Stomach (tissue), 9 donors: ENCODE data around the gene PON3. TPM values are rescaled to one million over a fixed set of nuclear protein-coding genes. Genes with fewer than 3 reads are reported as not detected.
A peak's percentile ranks its signal among the peaks of the same experiment; 100 is the strongest.

Source experiments
- DNase-seq, 2 donors: peaks; one replicate each; pipeline versions ENCODE4 v3.0.0 to v3.0.0-alpha.2; 2013 to 2019
- H3K27ac ChIP-seq, 5 donors: fragments of 200-600 bp in 4 of 5; sonication (generic) in 4 of 5; one replicate each; pipeline ENCODE4 v1.5.1; 2013 to 2019; ENCODE audit warnings: mild to moderate bottlenecking in 1 of 5, moderate library complexity in 1 of 5
- H3K27me3 ChIP-seq, 3 donors: fragments of 200-600 bp; sonication (generic); one replicate each; pipeline ENCODE4 v1.5.1; 2017 to 2019; ENCODE audit warnings: mixed run types in 1 of 3
- H3K36me3 ChIP-seq, 4 donors: fragments of 200-600 bp; sonication (generic); 1 replicate in 3 of 4; 2 replicates in 1 of 4; pipeline ENCODE4 v1.5.1; 2016 to 2019
- H3K4me1 ChIP-seq, 4 donors: fragments of 200-600 bp; sonication (generic); one replicate each; pipeline ENCODE4 v1.5.1; 2016 to 2019
- H3K4me3 ChIP-seq, 4 donors: fragments of 200-600 bp; sonication (generic) in 3 of 4; one replicate each; pipeline ENCODE4 v1.5.1; 2016 to 2019; ENCODE audit warnings: mild to moderate bottlenecking in 1 of 4
- H3K9me3 ChIP-seq, 4 donors: fragments of 200-600 bp; sonication (generic); one replicate each; pipeline ENCODE4 v1.5.1; 2016 to 2019
- CTCF ChIP-seq, 7 experiments: fragments of 450-650 bp in 4 of 7; fragments of 200-600 bp in 3 of 7; sonication (generic) in 3 of 7; IDR thresholded peaks; one replicate each; pipeline ENCODE4 v1.5.1; 2016 to 2019; ENCODE audit warnings: antibody characterized with exemption in 7 of 7, control low read depth in 2 of 7, mild to moderate bottlenecking in 1 of 7
- EP300 ChIP-seq: sonication (generic); formaldehyde crosslinking; IDR thresholded peaks from one replicate; pipeline ENCODE4 v1.6.1; 2017; ENCODE audit warnings: antibody characterized with exemption
- POLR2A ChIP-seq, 4 donors: fragments of 450-650 bp; IDR thresholded peaks; one replicate each; pipeline ENCODE4 v1.6.1; 2016; ENCODE audit warnings: antibody characterized with exemption in 4 of 4, control low read depth in 2 of 4, mild to moderate bottlenecking in 1 of 4, moderate library complexity in 1 of 4
- POLR2AphosphoS5 ChIP-seq, 3 donors: sonication (generic); formaldehyde crosslinking; IDR thresholded peaks; one replicate each; pipeline ENCODE4 v1.6.1; 2016; ENCODE audit warnings: antibody characterized with exemption in 3 of 3
- WGBS, 5 donors: extraction: QIAGEN DNeasy Blood & Tissue Kit in 3 of 5; methylation state at CpG; one replicate each; pipeline versions ENCODE4 v1.1.5 to v1.1.7; 2013 to 2018; 5-methylcytosine and 5-hydroxymethylcytosine counted together
- intact Hi-C: fragments of 100-400 bp; cut with DNase I; formaldehyde crosslinking; loops from one replicate; pipeline ENCODE4 v1.15.1; 2023; ENCODE audit warnings: low total_unique reads
- polyA plus RNA-seq, 3 donors: library from polyadenylated mRNA; stranded (reverse); fragments of 200-250 nt; gene quantifications; one replicate each; pipeline ENCODE4 v1.2.3, GENCODE V29; 2013
- total RNA-seq, 5 donors: library from RNA; depleted of rRNA; stranded (reverse); fragments of >200 nt; gene quantifications; one replicate each; pipeline versions ENCODE4 v1.1.0 to v1.2.3, GENCODE V29; 2014 to 2016
- donor health status: healthy with polysubstance abuse.
- donor health status: Bipolar disorder and iron deficiency.
- donor health status: healthy.

Gene PON3
- total and polyA plus RNA-seq, 8 donors, result 1.2 to 9.4 (median 3.9) TPM; not detected in 2

- Histone ChIP-seq H3K4me1 (no peaks in the 10 kb centered on the region), H3K36me3 (no peaks in the 10 kb centered on the region), H3K9me3 (peaks cover 0 to 5% (median 0%) of the 10 kb centered on the region in 4 donors), H3K27me3 (no peaks in the 10 kb centered on the region), H3K27ac (no peak overlapping the region), H3K4me3 (no peak overlapping the region)
- 41 to 53% (median 49%) methylated on average over 3 of the region's 3 CpGs for WGBS, 5 donors
- TF ChIP-seq EP300 (no peak), POLR2AphosphoS5 (IDR thresholded peaks at IDR 0.05) (no peak), POLR2A (IDR thresholded peaks at IDR 0.05) (no peak), CTCF (IDR thresholded peaks at IDR 0.05) (no peak)
- intact Hi-C loops, result no loop called here
- DNase-seq, result no peak
These were observed 38.6 kb downstream of the PON3 start for GRCh38 chr7:95357623-95358022.

- Histone ChIP-seq H3K4me3 (no peak overlapping the region), H3K4me1 (no peaks in the 10 kb centered on the region), H3K9me3 (no peaks in the 10 kb centered on the region), H3K27me3 (no peaks in the 10 kb centered on the region), H3K27ac (no peak overlapping the region), H3K36me3 (no peaks in the 10 kb centered on the region)
- 49 to 67% (median 66%) methylated on average over 4 of the region's 4 CpGs for WGBS, 5 donors
- intact Hi-C loops, result no loop called here
- TF ChIP-seq POLR2A (IDR thresholded peaks at IDR 0.05) (no peak), POLR2AphosphoS5 (IDR thresholded peaks at IDR 0.05) (no peak), EP300 (no peak), CTCF (IDR thresholded peaks at IDR 0.05) (no peak)
- DNase-seq, result peak in 1 of 2 donors; percentile 34
These were observed 53.4 kb downstream of the PON3 start for GRCh38 chr7:95342642-95343307.

DNA sequence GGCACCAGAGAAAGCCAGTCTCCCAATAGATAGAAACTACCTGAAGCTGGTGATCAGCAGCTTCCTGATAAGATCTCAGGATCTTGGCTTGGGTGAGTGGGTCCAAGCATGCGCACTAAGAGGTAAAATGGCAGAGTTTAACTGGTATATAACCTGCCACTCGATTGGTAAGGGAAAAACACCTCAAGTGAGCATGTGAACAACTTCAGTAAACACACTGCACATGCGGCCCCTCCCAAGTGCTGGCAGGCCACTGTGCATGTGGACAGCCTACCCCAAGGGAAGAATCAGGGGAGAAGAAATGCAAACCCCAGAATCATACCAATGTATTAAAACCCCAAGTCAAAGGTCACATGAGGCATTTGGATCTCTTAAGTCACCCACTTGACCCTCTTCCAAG lies 54.1 kb downstream of the PON3 start:
- Histone ChIP-seq H3K27ac (no peak overlapping the region), H3K4me3 (no peak overlapping the region), H3K9me3 (no peaks in the 10 kb centered on the region), H3K36me3 (no peaks in the 10 kb centered on the region), H3K27me3 (no peaks in the 10 kb centered on the region), H3K4me1 (no peaks in the 10 kb centered on the region)
- intact Hi-C loops, result no loop called here
- WGBS, 5 donors, result 68 to 86% (median 75%) methylated on average over 3 of the region's 3 CpGs
- DNase-seq, result no peak
- TF ChIP-seq POLR2A (IDR thresholded peaks at IDR 0.05) (no peak), POLR2AphosphoS5 (IDR thresholded peaks at IDR 0.05) (no peak), EP300 (no peak), CTCF (IDR thresholded peaks at IDR 0.05) (no peak)

- no peak for DNase-seq
- intact Hi-C loops, result no loop called here
- TF ChIP-seq EP300, result no peak
- no peak for TF ChIP-seq POLR2A (IDR thresholded peaks at IDR 0.05)
- no peak for TF ChIP-seq CTCF (IDR thresholded peaks at IDR 0.05)
- no peak for TF ChIP-seq POLR2AphosphoS5 (IDR thresholded peaks at IDR 0.05)
- WGBS, 5 donors, result 82 to 94% (median 90%) methylated on average over 2 of the region's 2 CpGs
- H3K4me3 ChIP-seq, result no peak overlapping the region
- no peaks in the 10 kb centered on the region for H3K9me3 ChIP-seq
- H3K36me3 ChIP-seq, result no peaks in the 10 kb centered on the region
- H3K27me3 ChIP-seq, result no peaks in the 10 kb centered on the region
- no peak overlapping the region for H3K27ac ChIP-seq
- no peaks in the 10 kb centered on the region for H3K4me1 ChIP-seq
These were observed 55.7 kb downstream of the PON3 start for GRCh38 chr7:95340491-95340890.
